ENCODE measurements around the gene FGF2.

Gene FGF2

GRCh38 chr4:122895336-122895995, 68.8 kb downstream of the FGF2 start:
- ATAC-seq (no peak), DNase-seq (no peak)

- DNase-seq: no peak
- no peak for ATAC-seq
These were observed 69.6 kb downstream of the FGF2 start for GRCh38 chr4:122896270-122896669.

DNA sequence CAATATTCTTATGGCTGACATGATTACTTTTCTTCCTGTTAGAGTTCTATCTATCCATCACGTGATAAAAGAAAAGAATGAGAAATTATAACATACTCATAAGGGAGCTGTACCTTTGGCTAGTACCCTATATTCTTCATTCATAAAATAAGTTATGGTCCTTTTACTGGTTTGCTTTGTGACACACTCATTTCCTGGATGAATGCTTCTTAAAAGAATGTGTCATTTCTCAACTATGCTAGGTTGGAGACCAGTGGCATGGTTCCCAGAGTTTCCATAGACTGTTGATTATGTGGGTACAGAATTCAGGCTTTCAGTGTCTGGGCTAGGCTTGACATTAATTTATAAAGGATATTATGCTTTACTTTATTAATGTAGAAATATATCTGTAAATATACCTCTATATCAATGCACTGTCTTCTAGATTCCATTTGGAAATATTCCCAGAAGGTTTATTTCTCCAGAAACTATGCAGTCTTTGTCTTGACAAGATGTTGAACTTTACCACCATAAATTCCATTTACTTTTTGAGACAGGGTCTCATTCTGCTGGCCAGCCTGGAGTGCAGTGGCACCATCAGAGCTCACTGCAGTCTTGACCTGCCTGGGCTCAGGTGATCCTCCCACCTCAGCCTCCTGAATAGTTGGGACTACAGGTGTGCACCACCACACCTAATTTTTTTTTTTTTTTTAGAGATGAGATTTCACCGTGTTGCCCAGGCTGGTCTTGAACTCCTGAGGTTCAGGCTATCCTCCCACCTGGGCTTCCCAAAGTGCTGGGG, 71.9 kb downstream of the FGF2 start:
- no peak for ATAC-seq
- DNase-seq: no peak

DNA sequence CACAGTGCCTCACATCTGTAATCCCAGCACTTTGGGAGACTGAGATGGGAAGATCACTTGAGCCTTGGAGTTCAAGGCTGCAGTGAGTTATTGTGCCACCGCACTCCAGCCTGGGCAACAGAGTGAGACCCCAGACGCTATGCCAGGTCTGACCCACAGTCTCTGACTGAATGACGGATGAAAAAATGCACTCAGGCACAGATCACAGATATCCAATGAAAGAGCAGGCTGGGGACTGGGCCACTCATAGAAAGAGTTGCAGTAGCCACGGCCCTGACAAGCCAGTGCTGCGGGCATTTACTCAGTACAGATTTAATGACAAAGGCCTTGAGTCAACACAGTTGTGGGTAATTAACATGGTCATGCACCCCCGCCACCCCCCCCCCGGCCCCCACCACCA, 73.1 kb downstream of the FGF2 start:
- DNase-seq (no peak), ATAC-seq (no peak)

DNA sequence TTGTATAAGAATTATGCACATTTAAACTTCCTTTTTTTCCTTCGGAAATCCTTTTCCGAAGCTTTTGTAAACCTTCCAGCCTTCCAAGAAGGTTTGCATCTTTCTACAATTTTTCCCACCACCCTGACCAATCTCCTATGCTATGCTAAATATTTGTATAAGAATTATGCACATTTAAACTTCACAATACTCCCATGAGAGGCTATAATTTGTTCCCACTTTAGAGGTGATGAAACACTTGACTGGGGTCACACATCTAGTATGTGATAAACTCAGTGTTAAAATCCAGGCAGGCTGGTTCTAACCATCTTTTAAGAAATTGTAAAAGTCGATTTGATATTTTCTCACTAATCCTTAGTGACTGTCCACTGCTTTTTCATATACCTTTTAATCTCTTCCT, 73.7 kb downstream of the FGF2 start:
- ATAC-seq: no peak

DNA sequence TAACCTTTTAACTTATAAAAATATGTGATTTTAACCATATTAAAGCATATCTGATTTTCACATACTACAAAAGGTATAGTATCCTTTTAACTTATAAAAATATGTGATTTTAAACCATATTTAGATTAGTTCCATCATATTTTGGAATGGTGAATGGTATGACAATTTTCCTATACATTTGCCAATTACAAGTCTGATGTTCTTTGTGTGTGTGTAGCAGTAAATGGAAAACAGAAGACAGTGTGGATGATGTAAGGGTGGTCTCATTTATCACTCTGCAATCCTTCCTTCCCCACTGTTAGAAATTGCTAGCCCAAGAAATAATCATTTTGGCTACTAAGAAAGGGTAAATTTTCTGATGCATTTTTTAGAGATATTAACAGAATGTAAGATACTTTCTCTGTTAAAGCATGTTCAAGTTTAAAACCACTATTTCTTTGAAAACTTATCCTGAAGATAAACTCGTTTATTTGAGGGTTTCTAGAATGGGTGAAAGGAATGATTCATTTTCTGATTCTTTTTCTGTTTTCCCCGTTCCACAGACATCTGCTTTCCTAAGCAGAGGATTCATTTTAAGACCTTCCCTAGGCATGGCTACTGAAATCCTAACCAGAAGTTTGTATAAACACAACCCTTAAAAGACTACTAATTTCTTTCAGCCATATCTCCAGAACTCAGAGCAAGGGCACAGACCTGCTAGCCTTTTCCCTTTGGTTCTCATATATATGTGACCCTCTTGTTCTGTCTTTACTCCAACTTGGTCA, 74.8 kb downstream of the FGF2 start:
- no peak for DNase-seq
- no peak for ATAC-seq

More for the DNA sequence above, 73.7 kb downstream of the FGF2 start:
- no peak for DNase-seq

DNA sequence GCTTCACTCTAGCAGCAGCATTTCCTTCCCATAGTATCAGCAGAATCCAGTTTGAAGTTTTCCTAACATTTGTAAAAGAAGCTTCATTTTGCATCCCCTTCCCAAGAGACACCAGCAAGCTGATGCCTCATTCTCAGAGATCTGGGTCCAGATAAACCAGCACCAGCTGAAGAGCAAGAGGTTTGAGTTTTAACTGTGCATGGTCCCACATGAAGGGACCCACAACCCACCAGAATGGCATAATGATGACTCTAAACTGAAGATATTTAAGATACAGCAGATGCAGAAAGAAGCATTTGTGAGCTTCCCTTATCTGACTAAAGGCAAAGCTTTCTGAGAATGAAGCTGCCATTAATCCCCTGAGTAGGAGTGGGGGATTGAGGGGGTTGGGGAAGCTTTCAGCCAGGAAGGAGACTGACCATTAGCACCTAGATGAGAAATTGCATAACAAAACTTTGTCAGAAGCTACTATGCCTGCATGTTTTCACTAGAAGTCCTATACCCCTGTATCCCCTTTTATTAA, 77.2 kb downstream of the FGF2 start:
- ATAC-seq (no peak), DNase-seq (no peak)

DNA sequence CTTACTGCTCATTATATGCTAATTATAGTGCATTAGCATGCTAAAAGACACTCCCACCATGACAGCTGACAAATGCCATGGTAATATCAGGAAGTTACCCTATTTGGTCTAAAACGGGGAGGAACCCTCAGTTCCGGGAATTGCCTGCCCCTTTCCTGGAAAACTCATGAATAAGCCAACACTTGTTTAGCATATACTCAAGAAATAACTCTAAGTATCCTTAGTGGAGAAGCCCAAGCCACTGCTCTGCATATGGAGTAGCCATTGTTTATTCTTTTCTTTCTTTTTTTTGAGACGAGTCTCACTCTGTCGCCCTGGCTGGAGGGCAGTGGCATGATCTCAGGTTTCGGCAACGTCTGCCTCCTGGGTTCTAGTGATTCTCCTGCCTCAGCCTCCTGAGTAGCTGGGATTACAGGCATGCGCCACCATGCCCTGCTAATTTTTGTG, 80.3 kb downstream of the FGF2 start:
- no peak for ATAC-seq
- no peak for DNase-seq

DNA sequence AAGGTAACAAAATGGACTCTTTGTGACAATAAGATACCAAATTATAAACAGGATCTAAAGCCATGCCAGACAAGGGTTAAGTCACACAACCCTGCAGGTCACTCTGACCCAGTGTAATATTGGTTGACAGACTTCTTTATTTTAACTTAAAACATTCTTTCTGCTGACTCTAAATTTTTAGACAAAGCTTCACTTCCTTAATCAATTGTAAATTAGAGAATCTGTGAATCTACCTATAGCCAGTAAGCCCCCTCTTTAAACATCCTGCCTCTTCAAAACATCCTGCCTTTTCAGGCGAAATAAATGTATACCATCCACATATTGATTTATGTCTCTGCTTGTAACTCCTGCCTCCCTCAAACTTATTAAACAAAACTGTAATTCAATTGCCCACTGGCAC, 81.6 kb downstream of the FGF2 start:
- DNase-seq (no peak), ATAC-seq (no peak)

DNA sequence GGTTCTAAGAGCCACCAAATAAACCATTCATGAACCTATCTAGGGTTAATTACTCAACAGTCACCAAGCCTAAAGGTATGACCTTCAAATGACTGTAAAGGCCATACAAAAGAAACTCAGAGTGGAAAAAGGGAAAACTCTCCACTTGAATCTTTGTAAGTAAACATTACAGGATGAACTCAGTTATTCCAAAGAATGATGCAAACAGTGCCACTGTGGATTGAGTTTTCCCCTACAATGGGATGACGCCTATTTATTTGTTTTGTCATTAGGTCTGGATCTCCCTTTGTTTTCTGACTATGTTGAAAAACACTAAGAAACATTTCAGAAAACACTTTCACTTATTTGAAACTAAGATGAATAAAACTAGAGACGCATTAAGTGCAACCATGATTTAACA, 83.1 kb downstream of the FGF2 start:
- no peak for DNase-seq
- no peak for ATAC-seq

GRCh38 chr4:122911588-122911987, 85.0 kb downstream of the FGF2 start:
- DNase-seq (no peak), ATAC-seq (no peak)

GRCh38 chr4:122912810-122913575, 86.4 kb downstream of the FGF2 start:
- ATAC-seq (no peak), DNase-seq (no peak)

DNA sequence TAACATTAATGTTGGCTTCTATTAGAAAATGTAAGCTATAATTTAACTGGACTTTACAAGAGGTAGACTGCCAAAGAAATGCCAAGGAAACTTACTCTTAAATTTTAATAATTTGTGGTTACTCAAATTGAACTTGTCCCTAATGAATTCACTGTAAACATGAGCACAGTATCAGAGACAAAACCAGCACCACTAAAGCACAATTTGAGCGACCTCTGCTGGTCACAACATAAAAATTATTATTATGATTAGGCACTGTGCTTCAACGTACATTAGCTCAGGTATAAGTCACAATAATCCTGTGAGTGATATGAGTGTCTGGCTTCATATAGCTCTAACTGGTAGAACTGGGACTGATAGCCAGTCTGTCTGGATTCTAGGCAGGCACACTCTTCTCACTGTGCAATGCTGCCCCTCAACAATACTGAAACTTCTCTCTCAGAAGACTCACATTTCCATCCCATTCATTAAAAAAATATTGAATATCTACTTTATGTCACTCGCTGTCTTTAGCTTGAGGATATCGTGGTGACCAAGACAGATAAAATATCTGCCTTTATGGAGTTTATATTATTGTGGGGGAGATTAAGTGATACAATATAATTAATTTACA, 87.8 kb downstream of the FGF2 start:
- DNase-seq: no peak

DNA sequence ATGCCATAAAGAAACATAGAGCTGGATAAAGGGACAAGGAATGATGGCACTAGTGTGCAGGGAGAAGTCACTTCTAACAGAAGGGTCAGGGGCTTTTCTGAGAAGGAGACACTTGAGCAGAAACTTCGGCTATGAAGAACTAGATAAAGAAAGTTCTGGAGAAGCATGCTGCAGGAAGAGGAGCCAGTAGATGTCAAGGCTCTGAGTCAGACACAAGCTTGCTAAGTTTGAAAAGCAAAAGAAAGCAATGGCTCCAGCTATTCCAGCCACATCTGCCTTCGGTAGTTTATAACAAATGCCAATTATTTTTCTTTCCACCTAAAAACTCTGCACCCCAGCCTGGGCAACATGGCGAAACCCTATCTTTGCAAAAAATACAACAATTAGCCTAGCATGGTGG, 88.3 kb downstream of the FGF2 start:
- no peak for DNase-seq

More for the DNA sequence above, 87.8 kb downstream of the FGF2 start:
- peak; percentile 43 for ATAC-seq

GRCh38 chr4:122917731-122918130, 91.1 kb downstream of the FGF2 start:
- ATAC-seq (no peak), DNase-seq (no peak)

More for the DNA sequence above, 88.3 kb downstream of the FGF2 start:
- no peak for ATAC-seq

- no peak for ATAC-seq
- DNase-seq: no peak
These were observed 93.8 kb downstream of the FGF2 start for GRCh38 chr4:122920473-122920872.

DNA sequence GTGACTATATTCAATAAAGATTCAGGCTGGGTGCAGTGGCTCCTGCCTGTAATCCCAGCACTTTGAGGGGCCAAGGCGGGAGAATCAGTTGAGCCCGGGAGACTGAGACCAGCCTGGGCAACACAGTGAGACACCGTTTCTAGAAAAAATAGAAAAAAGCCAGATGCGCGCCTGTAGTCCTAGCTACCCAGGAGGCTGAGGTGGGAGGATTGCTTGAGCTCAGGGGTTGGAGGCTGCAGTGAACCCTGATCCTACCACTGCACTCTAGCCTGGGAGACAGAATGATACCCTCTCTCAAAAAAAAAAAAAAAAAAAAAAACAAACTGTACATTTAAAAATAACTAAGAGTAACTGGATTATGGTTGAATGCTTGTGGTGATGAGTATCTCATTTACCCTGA, 94.7 kb downstream of the FGF2 start:
- no peak for ATAC-seq

DNA sequence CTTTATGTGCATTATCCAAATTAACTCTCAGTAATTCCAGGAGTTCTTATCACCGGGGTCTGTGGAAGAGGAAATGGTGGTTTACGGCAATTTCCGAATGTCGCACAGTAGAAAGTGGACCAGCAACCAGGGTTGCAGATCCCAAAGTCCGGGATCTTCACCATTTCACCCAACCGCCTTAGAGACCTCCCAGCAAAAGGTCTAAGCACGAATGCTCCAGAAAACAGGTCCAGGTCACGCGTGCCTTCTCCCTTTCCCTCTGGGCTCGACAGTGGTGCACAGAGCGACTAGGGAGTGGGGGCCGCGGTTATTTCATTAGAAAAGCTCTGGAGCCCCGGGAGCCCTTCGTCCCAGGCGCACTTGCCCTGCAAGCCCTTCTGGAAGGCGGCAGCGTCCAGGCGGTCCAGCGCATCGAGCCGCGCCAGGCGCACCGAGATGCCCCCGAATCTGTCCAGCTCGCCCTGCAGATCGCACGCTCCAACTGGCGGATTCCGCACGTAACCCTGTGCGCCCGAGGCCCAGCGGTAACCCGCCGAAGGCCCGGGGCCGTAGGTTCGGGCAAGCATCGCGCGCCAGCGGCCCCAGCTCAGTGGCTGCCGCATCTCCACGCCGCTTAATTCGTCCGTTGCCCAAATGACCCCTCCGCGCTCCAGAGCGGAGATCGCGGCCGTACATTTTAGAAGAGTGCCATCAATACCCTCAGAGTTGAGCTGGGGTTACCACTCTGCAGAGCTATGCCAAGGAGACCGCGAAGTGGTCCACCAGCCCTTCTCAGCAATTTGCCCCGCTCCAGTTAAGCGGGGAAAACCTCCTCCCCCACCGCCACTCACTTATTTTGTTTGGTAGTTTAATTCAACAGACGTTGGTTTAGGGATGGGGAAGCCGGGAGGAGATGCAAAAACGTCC, 95.6 kb downstream of the FGF2 start, which contains the start of gene NUDT6:
Gene NUDT6, minus strand, starts transcription at position 627 of the 906 bp plus-strand sequence. Its CDS starts 25 bp downstream, at position 602.
- peak; percentile 63 for ATAC-seq
- DNase-seq: peak; percentile 46

More for the DNA sequence above, 94.7 kb downstream of the FGF2 start:
- no peak for DNase-seq

DNA sequence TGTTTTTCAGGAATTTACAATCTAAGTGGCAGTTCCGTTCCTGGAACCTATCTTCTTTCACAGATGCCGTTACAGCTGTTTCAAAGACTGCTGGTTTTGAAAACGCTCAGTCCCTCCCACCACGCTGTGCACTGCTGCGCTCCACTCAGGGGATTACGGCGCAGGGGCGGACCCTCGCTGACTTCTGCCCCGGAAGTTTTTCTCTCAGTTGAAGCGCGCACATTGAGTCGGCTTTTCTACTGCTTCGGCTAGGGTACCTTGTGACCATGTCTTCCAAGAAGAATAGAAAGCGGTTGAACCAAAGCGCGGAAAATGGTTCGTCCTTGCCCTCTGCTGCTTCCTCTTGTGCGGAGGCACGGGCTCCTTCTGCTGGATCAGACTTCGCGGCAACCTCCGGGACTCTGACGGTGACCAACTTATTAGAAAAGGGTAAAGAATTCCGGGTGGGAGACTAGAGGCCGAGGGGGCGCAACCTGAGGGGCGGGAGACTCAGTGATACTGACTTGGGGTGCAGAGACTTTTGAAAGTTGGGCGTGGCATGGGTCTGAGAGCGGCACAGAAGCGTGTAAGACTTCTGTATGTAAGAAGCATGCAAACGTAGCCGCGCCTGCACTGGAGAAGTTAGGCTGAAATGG, 96.4 kb downstream of the FGF2 start:
- peak; percentile 99 for ATAC-seq
- DNase-seq: peak; percentile 87

- no peak for DNase-seq
- ATAC-seq: no peak
These were observed 102.3 kb downstream of the FGF2 start for GRCh38 chr4:122928930-122929329.

All from stimulated activated naive CD8-positive, alpha-beta T cell treated with anti-CD3 and anti-CD28 coated beads, Interleukin-15, Interleukin-2, amounts not matched to agents 100 U/mL and 50 U/mL, for 24 hours (primary cell).